HuH-7.5 (cell line): ENCODE measurements around the gene PLA2G2C.
"Not testable (repeated sequence)": the region's sequence is repeated elsewhere in the genome, so short reads cannot be mapped to it uniquely, and the experiment has no call there.

Experiments
- DNase-seq: peaks from one replicate; pipeline ENCODE4 v3.0.0; 2011; ENCODE audit warnings: low spot score

PLA2G2C gene, protein sequence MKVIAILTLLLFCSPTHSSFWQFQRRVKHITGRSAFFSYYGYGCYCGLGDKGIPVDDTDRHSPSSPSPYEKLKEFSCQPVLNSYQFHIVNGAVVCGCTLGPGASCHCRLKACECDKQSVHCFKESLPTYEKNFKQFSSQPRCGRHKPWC

DNA sequence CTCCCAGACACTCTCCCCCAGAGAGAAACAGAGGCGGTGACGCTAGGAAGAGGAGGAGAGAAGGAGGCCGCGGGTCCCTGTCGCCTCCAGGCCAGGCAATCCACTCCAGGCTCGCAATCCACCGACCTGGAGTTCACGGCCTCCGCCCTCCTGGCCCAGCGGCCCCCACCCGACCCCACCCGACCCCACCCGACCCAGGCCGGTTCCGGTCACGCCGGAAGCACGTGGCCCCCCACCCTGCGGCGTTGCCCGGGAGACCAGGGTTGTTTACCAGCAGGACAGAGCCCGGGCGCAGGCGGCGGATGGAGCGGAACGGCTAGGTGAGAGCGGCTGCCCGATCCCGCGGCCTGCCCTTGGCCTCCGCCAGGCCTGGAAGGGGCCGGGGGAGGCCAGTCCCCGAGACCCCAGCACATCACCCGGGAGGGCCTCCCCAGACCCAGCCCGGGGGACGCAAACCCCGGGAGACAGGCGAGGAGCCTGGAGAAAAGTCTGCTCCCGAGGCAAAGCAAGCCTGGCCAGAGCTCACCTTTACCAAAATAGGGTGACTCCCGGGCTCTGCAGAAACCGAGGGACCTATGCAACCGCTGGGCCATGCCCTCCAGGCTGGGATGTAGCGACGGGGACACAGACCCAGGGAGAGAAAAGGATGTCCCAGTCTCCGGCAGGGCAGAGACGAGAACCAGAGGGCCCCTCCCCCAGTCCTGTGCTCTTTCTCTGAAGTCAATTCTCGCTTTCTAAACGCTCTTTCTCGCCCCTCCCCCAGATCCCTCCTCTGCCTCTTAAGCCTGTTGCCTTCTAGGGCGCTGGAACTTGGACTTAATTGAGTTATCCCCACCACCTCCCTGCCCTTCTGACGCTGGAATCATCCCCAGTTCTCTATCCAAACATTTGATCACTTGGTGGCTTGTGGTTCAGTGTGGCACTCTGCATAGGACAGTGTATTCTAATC is at the start of gene PLA2G2C, which contains the start of gene UBXN10:
Gene PLA2G2C, minus strand, starts transcription at position 685 of the 949 bp plus-strand sequence. CDS start 9,155 bp downstream, outside the sequence.
Gene UBXN10, plus strand, starts transcription at position 263 of the 949 bp plus-strand sequence. CDS start 4,466 bp downstream, outside the sequence.
- no peak for DNase-seq

DNA sequence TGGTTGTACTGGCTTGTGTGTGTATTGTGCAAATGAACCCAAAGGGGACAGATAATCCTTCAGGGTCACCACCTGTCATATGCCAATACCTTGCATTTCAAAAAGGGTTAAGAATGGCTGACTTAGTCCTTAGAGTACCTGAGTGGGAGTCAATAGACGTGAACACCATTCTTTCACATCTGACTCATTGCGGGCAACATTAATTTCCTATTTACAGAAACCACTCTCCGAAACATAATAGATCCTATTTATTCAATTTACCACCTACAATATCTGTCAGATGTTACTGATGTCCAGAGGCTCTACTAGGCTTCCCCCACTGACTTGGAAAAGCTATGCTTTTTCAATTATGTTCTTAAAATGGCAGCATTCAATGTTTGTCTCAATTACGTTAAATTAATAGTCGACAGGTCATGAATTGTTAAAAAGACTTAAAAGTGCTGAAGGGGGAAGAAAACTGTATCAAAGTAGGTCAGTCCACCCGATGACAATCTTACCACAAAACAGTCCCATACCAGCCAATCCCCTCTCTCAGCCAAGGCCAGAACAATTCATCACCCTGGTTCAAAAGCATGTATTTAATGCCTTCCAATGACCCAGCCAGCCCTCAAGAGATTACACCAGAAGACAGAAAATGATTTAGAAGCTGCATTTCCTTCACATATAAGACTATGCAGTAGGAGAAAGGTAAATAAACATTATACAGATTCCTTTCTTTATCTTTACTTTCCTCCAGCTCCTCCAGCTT is 48.6 kb upstream of the PLA2G2C start:
- DNase-seq: no peak

DNA sequence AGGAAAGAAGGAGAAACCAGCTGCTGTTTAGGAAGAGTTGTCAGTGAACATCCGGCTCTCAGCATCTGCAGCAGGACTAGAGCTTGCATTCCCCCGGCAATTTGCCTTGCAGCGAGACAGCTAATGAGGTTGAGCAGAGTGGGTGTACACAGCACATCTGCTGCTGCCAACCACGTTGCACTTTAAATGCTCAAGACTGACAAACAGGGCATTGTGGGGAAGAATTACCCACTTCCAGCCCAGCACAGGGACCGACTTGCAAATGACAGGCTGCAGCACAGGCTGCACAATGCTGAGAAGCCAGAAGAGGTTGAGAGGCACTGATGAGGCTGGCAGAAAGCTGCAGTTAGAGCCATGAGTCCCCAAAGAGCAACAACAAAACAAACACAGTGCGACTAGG is 47.5 kb upstream of the PLA2G2C start:
- no peak for DNase-seq

DNA sequence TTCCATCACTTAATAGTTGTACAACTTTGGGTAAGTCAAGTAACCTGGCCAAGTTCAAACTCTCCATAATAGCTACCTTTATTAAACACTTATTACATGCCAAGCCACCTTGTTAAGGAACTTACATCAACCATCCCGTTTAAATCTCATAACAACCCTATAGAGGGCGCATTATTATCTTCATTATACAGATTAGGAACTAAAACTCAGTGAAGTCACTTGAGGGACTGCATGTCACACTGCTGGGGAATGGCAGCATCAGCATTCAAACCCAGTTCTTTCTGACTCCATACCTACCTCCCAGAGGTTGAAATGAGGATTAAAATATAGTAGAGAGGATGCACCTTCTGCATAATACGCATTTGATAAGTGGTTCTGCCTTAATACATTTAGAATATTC is 47.1 kb upstream of the PLA2G2C start:
- DNase-seq: no peak

DNA sequence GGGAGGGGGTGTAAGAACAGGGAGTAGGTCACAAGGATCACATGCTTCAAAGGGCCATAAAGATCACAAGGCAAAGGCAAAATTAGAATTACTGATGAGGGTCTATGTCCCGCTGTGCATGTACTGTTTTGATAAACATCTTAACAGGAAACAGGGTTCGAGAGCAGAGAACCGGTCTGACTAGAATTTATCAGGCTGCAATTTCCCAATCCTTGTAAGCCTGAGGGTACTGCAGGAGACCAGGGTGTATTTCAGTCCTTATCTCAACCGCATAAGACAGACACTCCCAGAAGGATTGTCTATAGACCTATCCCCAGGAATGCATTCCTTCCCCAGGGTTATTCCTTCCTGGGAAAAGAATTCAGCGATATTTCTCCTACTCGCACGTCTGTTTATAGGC is 46.2 kb upstream of the PLA2G2C start:
- DNase-seq: not testable (repeated sequence)

DNA sequence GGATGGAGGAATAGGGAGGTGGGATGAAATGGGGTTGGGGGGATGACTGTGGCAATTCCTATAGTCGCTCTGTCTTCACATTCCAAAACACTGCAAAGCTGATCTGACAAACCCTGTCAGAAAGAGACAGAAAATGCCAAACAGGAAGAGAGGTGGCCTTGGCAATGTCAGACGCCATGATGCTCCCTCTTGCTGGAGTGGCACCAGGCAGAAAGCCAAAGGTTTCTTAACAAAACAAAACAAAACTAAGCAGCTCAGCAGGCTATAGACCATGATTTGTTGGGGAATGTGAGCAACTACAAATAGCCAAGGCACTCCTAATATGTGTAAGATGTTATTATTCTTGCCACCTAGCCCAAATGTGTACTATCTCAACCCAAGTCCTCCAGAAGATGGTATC is 42.9 kb upstream of the PLA2G2C start:
- no peak for DNase-seq

DNA sequence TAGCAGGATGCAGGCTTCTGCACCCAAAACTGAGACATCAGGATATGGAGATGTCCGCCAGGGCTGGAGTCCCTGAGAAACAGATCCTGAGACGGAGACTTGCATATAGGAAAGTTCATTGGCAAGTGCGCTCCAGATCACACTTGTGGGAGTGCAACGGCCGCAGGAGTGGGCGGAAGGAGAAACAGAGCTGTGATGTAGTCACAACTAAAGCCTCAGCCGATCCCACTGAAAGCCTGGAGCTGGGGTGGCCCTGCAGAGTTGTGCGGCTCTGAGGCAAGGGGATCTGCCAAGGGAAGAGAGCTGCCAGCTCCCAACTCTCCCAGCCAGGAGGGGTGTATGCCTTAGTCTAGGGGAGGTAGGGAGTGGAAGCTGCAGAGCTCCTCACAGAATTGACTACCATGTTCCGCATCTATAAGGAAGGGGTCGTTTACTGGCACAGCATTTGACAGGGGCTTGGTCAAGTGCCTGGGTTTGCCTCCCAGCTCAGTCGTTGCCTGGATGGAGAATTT is 42.1 kb upstream of the PLA2G2C start:
- DNase-seq: no peak

DNA sequence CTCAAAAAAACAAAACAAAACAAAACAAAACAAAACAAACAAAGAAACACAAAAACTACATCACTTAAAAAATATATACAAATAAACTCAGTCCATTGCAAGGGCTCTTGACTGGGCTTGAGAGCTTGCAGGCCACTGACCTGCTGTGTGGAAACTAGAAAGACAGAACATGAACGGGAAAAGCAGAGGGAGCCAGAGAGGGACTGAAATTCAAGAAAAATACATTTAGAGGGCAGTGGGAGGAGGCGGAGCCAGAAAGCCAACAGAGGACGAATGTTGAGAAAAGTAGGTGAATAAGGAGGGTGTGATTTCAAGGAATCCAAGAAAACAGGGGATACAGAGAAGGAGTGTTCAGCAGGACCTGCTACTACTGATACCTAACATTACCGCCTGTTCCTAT is 41.4 kb upstream of the PLA2G2C start:
- DNase-seq: no peak

DNA sequence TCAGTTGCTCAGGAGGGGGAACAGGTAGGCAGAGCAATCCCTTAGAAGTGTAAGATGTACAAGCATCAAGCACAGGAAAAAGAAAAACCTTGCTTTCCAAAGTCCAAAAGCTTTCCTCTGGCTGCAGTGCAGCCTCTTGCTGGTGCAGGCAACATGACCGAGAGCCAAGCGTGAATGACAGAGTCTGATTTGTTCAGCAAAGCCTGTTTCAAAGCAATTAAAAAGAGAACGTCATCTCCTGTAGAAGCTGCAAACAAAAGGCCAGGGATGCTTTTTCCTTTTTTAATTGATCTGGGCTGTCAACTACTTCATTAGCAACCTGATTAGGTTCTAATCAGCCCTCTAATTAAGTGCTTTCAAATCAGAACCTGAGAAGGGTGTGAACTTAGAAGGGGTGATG is 38.2 kb upstream of the PLA2G2C start:
- no peak for DNase-seq

DNA sequence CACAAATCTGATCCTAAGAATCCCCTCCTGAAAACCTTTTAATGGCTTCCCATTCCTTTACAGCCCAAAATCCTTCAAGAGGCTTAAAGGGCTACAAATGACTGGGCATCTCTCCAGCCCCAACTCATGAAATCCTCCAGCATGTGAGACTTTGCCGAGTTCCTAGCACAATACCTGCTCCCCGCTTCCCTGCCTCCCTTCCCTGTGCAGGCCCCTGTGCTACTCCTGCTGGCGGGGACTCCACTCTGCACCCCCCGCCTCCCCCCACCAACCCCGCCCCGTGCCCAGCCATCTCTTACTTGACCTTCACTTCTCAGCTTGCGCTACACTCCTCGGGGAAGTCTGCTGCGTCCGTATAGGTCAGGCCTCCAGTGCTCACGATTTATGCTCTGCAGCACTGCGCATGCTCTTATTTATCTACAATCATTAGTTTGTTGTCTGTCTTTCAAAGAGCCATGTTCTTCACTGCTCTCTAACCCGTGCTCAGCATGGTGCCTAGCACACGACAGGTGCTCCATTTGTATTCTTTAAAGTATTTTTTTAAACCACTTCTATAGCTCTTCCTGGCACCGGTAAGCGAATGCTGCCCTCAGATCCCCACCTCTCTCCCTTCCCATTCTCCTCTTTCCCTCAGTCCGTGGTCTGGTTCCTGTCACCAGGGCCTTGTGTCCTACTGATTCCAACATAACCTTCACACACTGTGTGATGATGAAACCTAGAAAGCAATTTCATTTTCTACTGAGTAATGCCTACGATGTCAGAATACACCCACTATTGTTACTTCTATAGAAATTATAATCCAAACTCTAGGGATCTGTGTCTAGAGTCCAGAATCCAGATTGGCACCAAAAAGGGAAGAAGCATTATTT is 37.5 kb upstream of the PLA2G2C start:
- no peak for DNase-seq

DNA sequence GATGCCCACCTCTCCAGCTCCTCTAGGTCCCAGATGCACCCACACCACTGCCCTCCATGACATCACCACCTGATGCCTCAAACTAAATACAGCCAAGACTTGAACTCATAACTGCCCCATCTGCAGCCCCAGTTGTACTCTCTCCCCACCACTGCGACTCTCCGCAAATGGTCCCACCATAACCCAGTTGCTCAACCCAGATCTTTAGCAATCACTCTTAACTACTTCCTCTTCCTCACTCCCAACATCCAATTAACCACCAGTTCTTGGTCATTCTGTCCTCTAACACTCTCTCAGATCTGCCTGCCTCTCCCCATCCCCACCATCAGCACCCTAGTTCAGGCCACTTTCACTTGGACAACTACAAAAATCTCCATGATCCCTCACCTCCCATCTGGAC is 36.8 kb upstream of the PLA2G2C start:
- DNase-seq: no peak

DNA sequence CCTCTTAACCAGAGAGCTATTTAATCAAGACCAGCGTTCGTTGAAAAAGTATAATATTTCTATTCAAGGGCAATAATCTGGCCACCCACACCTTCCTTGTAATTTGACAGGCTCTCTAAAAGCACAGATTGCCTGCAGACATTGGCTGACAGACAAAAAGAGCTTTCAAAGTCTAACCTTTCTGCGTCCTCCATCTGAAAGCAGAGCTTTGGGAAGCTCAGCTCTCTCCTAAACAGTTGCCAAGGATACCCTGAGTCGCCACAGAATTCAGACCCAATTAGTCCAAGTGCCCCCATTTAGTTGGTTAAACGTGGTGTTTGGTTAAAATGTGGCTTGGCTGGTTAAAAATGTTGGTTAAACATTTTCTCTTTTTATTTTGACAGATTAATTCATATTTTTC is 33.7 kb upstream of the PLA2G2C start:
- DNase-seq: no peak

DNA sequence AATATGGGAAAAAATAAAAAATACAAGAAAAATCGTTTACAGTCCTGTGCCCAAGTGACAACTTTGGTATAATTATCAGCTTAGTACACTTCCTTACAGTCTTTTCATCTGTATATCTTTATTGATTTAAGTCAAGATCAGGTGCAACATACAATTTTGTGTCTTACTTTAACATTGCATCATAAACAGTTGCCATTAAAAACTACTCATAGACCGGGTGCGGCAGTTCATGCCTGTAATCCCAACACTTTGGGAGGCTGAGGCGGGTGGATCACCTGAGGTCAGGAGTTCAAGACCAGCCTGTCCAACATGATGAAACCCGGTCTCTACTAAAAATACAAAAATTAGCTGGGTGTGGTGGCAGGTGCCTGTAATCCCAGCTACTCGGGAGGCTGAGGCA is 32.7 kb upstream of the PLA2G2C start:
- not testable (repeated sequence) for DNase-seq

DNA sequence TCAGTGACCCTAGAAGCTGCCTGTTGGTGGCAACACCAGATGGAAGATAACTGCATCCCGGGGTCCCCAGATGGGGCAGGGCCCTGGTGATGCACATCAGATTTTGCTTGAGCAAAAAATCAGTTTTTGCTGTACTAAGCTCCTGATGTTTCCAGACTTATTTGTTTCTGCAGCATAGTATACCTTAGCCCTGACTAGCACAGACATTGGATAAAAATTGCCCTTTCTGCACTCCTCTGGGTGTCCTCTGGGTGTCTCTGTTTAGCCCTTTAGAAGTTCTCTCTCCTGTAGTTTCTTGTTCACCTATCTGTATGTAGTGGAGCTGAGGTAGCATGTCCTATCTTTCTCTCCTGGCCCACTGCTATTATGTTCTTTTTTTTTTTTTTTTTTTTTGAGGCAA is 30.3 kb upstream of the PLA2G2C start:
- DNase-seq: peak; percentile 22

DNA sequence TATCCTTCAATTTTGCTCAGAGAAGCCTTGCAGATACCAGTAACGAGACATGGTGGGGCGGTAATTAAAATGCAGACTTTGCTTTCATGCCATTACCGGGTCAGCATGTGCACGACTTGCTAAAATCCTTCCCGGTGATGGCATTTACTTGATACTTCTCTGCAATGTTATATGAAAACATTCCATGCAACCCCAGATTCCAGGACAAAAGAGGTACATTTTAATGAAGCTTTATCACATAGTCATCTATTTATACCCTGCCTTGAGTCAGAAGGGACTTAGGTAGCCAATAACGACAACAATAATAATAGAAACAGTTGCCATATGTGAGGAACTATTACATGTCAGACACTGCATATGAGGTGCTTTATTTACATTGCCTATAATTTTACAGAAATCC is 29.4 kb upstream of the PLA2G2C start:
- DNase-seq: no peak

DNA sequence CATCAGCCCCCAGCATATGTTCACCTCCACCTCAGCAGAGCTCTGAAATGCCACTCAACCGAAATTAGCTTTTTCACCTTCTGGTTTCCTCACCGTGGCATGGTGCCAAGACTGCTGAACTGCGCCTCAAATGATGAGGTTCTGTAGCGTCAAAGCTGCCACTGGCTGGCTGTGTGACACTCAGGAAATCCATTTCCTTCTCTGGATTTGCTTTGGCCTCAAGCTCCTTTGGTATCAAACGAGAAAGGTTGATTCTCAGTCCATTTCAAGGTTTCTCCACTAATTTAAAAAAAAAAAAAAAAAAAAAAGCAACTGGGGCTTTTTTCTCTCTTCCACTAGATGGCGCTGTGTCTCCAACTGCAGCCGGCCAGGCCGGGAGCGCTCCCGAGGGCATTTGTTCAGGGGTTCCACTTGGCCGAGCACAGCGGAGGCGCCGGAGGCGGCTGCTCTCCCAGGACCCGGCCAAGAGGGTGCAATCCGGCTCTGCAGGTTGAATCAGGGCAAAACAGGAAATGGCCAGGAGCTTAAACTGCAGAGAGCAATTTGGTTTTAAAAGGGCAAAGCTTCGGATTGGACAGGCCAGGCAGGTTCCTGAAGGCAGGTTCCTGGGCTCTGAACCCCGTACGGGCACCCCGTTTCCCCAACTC is 26.5 kb upstream of the PLA2G2C start:
- peak; percentile 58 for DNase-seq

DNA sequence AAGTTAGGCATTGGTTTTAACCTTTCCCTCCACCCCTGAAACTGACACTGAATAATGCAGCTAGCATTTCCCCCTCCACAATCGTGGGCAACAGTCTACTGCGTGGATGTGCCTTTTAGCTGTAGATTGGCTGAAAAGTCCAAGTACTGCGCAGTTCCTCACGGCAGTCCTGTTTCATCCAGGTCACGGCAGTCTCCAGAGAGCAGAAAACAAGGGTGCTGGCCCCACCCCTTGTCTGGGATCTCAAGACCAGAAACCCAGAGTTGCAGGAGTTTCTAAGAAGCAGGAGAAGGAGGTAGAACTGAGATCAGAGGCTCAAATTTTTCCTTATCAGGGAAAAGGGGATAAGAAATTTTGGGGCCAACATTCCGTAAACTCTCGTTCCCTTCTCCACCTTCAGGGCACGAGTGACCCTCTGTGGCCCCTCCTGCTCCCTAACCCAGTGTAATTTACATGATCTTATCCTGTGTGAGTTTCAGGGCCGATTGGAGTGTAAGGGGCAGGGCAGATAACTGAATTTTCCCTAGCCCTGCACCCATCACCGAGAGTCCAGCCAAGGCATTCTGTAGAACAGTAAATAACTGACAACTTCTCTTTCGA is 25.9 kb upstream of the PLA2G2C start:
- DNase-seq: no peak

DNA sequence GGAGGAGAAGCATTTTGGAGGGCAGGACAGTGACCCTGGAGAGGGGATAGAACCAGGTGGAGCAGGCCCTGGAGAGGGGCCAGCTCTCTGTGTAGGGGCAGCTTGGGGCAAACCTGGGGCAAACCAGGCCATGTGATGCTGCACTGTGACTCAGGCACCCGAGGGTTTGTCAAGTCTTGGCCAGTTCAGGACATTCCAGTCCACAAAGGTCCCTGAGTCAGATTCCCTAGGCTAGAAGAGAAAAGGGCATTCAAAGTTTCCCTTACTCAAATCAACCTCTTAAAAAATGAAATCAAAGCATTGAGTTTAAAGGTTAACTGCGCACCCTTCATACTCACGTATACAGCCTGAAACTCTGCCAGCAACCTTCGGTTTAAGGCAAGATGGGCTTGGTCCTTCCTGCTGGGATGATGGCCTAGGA is 25.2 kb upstream of the PLA2G2C start:
- no peak for DNase-seq

DNA sequence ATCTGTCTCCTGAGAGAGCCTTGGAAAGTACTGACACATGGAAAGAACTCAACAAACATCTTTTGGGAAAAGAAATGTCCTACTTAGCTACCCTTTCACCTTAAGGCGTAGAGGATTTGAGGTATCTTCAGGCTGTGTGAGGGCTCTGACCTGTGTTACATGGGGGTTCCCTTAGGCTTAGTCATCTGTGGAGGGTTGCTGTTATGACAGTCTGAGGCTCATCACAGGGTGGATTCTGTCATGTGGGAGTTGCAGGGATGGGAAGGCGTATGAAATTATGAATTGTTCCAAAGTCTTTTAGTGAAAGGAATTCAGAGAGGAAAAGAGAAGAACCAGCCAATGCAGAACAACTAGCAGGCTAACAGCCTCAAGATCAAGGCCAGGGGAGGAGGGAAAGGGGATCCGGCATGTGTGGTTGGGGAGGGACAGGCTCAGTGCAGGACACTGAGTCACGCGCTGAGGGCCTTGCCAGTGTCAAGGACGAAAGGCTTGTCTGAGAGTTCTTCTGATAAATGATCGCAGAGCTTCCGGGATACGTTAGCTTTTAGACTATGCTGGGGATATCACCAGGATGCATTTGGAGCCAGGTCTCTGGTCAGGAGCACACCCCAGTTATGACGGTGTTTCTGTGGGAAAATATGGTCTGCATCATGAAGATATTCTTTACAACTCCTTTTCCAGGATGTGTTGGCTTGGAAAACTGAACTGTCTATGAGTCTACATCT is 24.6 kb upstream of the PLA2G2C start:
- no peak for DNase-seq

DNA sequence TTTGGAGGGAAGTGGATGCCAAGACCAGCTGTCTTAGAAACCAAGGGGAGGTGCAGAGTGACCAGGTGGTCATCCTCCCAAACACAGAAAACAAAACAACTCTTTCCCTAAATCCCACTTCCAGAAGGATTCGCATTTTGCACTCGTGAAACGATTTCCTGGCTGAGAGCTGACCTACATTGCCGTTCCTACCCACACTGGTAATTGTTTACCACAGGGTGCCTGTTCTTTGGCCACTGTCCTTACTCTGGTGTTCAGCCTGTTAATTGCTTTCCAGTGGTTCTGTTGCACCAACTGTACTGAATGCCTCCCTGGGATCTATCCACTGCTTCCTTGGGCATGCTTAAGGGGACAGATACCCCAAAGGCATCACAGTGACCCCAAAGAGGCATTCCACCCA is 23.2 kb upstream of the PLA2G2C start:
- no peak for DNase-seq
